ENCODE data around the gene TRAPPC5.

TRAPPC5 gene

DNA sequence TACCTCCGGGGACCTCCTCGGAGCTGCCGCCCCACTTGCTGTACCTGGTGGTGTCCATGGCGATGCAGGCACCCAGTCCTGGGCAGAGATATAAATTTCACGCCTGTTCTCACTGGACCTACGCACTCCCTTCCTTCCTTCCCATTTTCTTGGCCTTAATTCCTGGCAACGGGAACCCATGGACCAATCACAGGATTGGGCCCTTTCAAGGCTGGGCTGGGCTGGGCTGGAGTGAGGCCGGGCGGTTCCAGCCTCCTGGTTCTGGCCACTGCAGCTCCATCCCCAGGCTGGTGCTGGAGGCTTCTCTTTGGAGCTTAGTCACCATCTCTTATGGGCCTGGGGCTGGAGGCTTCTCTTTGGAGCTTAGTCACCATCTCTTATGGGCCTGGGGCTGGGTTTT, 51.4 kb downstream of the TRAPPC5 start, which contains the start of gene CLEC4G:
TSS of gene CLEC4G (minus strand) at position 66 of the 400 bp plus-strand sequence. CDS start at position 58, 8 bp downstream.
- DNase-seq (ENCODE audit: low read depth): no peak

DNA sequence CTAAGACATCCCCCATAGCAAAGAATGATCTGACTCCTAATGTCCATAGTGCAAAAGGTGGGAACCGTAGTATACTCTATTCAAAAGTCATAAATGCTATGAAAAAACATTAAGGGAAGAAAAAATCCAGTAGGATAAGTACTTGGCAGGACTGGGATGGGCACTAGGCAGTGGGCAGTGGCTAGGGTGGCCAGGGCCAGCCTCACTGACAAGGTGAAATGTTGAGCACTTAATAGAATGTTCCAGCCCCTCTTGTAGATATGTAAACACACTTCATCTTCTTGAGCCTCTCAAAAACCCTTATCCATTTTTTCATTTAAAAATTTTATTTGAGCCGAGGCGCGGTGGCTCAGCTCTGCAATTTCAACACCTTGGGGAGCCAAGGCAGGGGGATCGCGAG, 52.7 kb downstream of the TRAPPC5 start:
- no peak for DNase-seq (ENCODE audit: low read depth)

DNA sequence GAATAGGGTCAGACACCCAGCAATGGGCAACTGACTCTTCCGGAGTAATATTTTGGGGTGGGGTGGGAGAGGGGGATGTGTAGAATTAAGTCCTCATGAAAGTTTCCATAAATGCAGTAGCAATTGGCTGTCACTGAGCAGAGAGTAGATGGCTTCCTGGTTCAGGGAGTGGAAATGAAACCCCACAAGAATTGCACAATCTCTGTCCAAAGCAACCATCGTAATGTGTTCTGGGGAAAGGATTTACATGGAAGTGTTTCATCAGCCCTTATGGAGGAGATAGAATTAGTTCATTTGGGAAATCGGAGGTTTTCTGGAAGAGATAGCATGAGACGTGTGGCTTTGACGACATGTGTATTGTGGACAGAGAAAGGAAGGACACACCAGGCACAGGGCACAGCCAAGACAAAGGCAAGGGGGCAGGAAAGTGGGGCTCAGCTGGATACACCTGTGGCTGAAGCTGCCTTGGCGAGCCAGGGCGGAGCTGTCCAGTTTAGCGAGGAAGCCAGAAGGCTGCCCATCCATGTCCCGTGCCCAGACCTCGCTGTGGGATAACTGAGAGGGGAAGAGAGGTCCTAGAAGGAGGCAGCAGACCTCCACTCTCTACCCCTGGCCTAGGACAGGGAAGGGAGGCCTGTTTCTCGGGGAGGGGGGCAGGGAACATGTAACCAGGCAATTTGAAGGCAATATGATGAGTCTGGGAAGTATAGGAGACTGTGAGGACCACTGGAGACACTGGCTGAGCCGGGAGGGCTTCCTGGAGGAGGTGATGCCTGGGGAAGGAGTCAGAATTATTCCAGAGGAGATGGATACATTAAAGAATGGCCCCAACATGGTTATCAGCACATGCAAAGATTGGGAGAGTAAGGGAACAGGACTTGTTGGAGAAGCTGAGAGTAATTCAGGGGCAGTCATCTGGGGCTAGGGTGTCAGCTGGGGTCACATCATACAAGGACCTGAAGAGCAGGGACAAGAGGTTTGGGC, 53.9 kb downstream of the TRAPPC5 start:
- no peak for DNase-seq (ENCODE audit: low read depth)

DNA sequence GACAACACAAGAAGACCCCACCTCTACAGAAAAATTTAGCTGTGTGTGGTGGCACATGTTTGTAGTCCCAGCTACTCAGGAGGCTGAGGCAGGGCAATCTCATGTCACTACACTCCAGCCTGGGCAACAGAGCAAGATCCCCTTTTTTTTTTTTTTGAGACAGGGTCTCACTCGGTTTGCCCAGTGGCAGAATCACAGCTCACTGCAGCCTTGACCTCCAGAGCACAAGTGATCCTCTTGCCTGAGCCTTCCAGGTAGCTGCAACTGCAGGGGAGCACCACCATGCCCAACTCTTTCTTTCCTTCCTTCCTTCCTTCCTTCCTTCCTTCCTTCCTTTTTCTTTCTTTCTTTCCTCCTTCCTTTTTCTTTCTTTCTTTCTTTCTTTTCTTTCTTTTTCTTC, 55.5 kb downstream of the TRAPPC5 start:
- DNase-seq (ENCODE audit: low read depth): no peak

DNA sequence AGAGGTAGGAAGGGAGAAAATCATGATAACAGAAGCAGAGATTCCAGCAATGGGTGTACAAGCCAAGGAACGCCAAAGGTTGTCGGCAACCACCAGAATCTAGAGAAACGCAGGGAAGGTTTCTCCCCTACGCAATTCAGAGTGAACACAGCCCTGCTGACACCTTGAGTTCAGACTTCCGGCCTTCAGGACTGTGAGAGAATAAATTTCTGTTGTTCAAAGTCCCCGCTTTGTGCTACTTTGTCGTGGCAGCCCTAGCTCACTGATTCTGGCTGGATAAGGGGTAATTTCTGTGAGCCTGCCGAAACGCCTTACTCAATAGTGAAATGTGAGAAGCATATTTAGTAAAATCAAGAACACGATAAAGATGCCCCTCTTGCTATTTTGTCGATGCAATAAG, 56.6 kb downstream of the TRAPPC5 start:
- no peak for DNase-seq (ENCODE audit: low read depth)
